Stimulated activated CD8-positive, alpha-beta memory T cell treated with anti-CD3 and anti-CD28 coated beads, Interleukin-15, amount 100 ng/mL, for 48 hours (primary cell): Measurements from ENCODE around the gene NDNF.

Source experiments
- DNase-seq, 2 donors: peaks; one replicate each; pipeline ENCODE4 v3.0.0-alpha.2; 2020; ENCODE audit warnings: low read depth in 2 of 2

Gene NDNF

GRCh38 chr4:121070696-121071639, 1.4 kb downstream of the NDNF start:
- no peak for DNase-seq

- DNase-seq: no peak
Observed at GRCh38 chr4:121070274-121070673, 2.1 kb downstream of the NDNF start.

- DNase-seq: no peak
Observed at GRCh38 chr4:121069430-121069829, 2.9 kb downstream of the NDNF start.

- no peak for DNase-seq
Observed at GRCh38 chr4:121064482-121064881, 7.9 kb downstream of the NDNF start.

GRCh38 chr4:121062521-121062920, 9.8 kb downstream of the NDNF start:
- DNase-seq: no peak

GRCh38 chr4:121061861-121062260, 10.5 kb downstream of the NDNF start:
- DNase-seq: no peak

- DNase-seq: no peak
Observed at GRCh38 chr4:121061215-121061614, 11.1 kb downstream of the NDNF start.

GRCh38 chr4:121057466-121057922, 14.8 kb downstream of the NDNF start:
- no peak for DNase-seq

- DNase-seq: no peak
Observed at GRCh38 chr4:121056066-121056465, 16.3 kb downstream of the NDNF start.

GRCh38 chr4:121054373-121054772, 18.0 kb downstream of the NDNF start:
- DNase-seq: no peak

- DNase-seq: no peak
Observed at GRCh38 chr4:121053601-121054143, 18.7 kb downstream of the NDNF start.

GRCh38 chr4:121050300-121050699, 22.0 kb downstream of the NDNF start:
- DNase-seq: no peak

- no peak for DNase-seq
Observed at GRCh38 chr4:121049072-121049599, 23.2 kb downstream of the NDNF start.

- DNase-seq: no peak
Observed at GRCh38 chr4:121048165-121048564, 24.2 kb downstream of the NDNF start.

- DNase-seq: peak in 1 of 2 donors; percentile 20
Observed at GRCh38 chr4:121041307-121042090, 30.8 kb downstream of the NDNF start.

- DNase-seq: no peak
Observed at GRCh38 chr4:121034017-121034416, 38.3 kb downstream of the NDNF start.

GRCh38 chr4:121030711-121031110, 41.6 kb downstream of the NDNF start:
- DNase-seq: no peak

- no peak for DNase-seq
Observed at GRCh38 chr4:121030131-121030530, 42.2 kb downstream of the NDNF start.

- no peak for DNase-seq
Observed at GRCh38 chr4:121026034-121026433, 46.3 kb downstream of the NDNF start.

- no peak for DNase-seq
Observed at GRCh38 chr4:121025540-121025939, 46.8 kb downstream of the NDNF start.

- DNase-seq: no peak
Observed at GRCh38 chr4:121018543-121018942, 53.8 kb downstream of the NDNF start.

- no peak for DNase-seq
Observed at GRCh38 chr4:121016611-121017010, 55.7 kb downstream of the NDNF start.
